HTR-8/SVneo (cell line): ENCODE data around the gene CACNA1C.

Experiments used
- DNase-seq: peaks from one replicate; pipeline ENCODE4 v3.0.0; 2011; ENCODE audit warnings: low spot score, mixed read lengths; ENCODE audit not compliant: insufficient read length
- FAIRE-seq: peaks from 2 replicates; lab custom pipeline; 2011; peaks lifted over from hg19 to GRCh38; lab: Jason Lieb, UNC

The CACNA1C gene

DNA sequence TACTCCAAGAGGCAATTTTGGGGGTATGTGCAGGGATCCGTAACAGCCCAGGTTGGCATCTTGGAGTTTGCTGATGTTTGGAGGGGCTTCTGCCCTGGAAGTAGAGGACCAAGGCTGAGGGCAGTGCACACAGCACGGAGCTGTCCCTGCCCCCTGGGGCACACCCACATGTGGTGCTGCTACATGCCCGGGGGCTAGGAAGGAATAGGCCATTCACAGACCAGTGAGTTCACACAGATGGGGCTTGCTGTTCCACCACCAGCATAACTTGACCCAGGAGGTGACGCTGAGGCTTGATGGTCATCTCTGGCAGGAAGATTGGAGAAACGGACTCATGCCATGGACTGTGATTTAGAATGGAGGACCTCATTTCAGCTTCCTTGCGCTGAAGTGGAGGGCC lies 510.9 kb downstream of the CACNA1C start:
- no peak for FAIRE-seq
- no peak for DNase-seq

DNA sequence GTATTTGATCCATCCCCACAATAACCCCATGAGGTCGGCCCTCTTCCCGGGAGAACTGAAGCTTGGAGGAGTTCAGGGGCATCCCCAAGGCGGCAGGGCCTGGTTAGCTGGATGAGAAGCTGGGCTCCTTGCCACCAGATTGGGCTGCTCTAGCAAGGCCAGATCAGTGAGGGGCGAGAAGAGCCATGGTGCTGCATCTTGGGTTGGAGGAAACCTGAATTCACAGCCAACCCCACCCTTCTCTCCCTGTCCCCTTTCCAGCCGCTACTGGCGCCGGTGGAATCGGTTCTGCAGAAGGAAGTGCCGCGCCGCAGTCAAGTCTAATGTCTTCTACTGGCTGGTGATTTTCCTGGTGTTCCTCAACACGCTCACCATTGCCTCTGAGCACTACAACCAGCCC lies 513.4 kb downstream of the CACNA1C start:
- FAIRE-seq (no peak), DNase-seq (no peak)

- DNase-seq (no peak), FAIRE-seq (no peak)
Measured at GRCh38 chr12:2567711-2568110, 514.9 kb downstream of the CACNA1C start.

GRCh38 chr12:2570562-2570961 lies 517.8 kb downstream of the CACNA1C start:
- FAIRE-seq (no peak), DNase-seq (no peak)

DNA sequence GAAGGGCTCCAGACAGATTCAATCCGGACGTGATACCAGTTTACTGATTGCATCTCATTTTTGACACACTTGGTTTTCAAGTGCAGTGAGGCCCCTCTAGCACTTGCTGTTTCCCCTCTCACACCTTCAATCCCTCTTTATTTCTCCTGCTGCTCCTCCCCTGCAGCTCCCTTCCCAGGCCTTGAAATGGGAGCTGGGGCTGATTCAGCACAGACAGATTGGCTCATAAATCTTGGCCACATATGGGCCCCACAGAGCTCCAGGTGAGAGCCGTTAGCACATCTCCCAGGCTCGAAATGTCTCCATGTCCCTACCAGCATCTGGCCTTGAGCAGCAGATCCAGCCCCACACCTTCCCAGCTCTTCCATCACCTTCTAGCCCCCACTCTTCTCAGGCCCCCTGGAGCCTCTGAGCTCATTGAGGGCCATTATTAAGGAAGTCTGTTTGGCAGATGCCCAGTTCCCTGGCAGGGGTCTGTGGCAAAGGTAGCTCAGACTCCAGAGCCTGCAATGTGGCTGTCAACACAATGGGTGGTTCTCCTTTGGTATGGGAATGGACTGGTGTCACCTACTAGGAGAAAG lies 521.7 kb downstream of the CACNA1C start:
- no peak for DNase-seq
- no peak for FAIRE-seq

DNA sequence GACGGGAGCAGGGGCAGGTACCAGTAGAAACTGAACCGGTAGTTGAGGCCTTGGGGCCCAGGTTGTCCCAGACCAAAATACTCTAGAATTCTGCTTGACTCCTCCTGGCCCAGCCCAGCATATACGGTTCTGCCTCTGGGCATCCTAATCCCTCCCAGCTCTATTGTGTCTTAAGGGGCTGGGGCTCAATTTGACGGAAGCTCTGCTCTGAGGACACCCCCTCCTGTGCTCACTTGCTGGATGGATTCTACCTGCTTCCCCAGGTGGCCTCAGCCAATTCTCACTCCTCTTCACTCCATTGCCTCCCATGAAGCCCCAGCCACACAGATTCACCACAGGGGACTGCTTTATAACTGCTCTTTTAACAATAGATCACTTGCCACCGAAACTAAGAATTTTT lies 522.5 kb downstream of the CACNA1C start:
- FAIRE-seq (no peak), DNase-seq (no peak)

DNA sequence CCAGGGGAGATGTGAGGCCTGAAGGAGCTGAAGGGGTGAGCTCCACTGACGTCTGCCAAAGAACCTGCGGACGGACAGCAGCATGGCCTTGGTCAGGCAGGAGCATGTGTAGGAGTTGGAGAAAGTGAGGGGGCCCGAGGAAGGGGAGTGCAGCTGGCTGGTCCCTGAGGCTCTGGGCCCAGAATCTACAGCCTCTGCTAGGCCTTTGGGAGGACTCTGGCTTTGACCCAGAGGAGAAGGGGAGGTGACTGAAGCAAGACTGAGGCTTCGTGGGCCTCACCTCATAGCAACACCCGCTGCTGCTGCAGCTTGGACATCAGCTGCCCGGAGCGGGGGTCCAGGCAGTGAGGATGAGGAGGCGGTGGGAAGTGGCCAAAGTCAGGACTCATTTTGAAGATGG lies 525.4 kb downstream of the CACNA1C start:
- no peak for DNase-seq
- FAIRE-seq = no peak

GRCh38 chr12:2578772-2579171 lies 526.0 kb downstream of the CACNA1C start:
- FAIRE-seq (no peak), DNase-seq (no peak)

DNA sequence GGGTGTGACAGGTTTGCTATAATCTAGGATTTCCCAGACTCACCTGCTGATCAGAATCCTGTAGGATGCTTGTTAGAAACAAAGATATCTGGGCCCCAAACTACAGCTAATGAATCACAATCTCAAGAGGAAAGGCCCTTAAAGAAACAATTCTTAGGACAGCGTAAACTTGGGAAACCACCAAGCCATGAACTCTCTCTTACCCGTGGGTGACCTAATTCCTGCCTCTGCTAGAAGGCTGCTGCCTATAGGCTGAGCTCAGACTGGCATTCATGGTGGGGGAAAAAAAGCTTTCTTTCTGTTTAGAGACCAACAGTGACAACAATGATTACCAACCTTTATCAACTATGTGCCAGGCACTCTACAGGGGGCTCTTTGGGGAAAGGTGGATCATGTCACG lies 528.0 kb downstream of the CACNA1C start:
- FAIRE-seq (no peak), DNase-seq (no peak)

DNA sequence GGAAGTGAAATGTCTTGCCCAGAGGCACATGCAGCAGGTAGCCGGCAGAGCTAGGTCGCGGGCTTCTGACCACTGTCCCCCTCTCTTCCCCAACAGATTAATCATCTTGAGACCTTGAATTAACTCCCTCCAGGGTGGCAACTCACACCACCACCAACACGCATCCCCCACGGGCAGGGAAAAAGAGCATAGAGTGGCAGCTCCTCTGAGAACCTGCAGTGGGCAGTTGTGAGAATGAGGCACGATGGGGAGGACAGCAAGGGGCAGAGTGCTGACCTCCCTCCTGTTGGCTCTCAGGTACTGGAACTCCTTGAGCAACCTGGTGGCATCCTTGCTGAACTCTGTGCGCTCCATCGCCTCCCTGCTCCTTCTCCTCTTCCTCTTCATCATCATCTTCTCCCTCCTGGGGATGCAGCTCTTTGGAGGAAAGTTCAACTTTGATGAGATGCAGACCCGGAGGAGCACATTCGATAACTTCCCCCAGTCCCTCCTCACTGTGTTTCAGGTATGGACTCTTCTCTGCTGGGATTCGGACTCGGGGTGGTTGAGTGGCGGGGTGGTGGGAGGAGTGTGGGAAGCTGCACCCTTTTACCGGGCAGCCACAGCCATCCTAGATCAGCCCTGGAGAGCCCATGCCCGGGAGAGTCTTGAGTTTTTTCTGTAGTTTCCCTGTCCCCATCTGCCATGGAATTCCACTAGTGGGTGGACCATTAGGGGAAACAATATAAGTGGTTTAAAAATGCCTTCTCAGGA lies 528.7 kb downstream of the CACNA1C start:
- FAIRE-seq (no peak), DNase-seq (no peak)

DNA sequence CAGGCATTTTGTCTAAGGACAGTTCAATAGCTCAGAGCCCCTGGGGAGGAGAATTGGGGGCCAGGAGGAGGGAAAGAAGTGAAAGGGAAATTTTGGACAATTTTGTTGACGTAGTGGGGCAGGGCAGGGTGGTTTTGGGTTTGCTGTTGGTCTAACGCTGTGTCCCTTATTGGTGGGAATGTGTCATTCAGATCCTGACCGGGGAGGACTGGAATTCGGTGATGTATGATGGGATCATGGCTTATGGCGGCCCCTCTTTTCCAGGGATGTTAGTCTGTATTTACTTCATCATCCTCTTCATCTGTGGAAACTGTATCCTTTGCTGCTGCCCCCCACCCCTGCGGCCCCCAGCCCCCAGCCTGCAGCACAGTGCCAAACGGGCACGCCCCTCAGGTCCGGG lies 529.8 kb downstream of the CACNA1C start:
- no peak for FAIRE-seq
- DNase-seq = no peak

DNA sequence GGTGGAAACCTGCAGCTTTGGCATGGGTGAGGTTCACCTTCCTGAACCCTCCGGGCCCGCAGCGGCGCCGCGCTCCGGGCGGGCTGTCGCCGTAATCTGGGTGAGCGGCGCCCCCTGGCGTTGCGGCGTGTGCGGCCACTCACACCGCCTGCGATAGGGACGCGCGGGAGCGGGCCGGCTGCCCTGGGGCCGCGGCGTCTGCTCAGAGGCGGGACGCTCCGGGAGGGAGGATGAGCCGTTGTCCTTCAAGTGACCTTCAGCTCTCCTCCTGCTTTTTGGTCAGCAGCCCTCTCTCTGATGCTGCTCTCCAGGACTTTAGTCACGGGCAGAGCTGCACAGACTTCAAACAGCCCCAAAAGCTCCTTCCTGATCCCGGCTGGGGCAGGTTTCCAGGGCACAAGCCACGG lies 530.3 kb downstream of the CACNA1C start:
- peak; percentile 81 for DNase-seq
- peak; percentile 88 for FAIRE-seq

GRCh38 chr12:2583642-2584401 lies 531.0 kb downstream of the CACNA1C start:
- no peak for DNase-seq
- FAIRE-seq = no peak

DNA sequence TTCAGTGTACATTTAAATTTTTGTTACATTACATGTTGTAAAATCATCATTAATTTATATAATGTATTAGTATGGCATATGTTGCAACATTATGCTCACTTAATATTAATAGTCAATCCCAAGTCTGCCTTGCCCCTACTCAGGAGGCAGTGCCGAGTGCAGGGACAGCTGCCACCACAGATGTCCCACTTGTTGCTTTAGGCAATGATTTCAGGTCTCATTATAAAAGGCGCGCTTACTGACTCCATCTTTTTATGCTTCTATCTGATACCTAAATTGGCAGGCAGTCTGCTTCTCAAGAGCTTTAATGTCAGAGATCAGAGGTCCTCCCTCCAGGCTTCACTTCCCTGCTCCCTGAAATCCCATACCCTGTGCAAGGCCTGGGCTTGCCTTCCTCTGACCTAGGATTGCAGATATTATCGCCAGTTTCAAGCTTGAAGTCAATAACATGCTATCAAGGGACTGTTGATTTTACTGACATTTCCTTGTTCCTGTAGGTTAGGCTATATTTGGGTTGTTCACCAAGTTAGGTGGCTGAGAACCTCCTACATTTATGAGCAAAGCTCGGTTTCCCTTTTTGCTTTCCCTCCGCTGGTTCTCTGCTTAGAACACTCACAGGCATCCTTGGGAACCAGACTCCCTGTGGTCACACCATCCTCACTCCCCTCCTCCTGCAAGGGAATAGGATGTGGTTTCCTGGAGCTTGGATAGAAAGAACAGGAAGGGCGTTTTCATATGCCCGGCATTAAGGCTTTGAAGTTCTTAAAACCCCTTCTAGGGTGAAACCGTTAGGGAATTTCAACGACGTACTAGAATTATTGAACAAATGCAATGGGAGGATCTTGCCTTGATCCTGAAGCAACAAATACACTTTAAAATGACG lies 533.6 kb downstream of the CACNA1C start:
- no peak for FAIRE-seq
- no peak for DNase-seq

DNA sequence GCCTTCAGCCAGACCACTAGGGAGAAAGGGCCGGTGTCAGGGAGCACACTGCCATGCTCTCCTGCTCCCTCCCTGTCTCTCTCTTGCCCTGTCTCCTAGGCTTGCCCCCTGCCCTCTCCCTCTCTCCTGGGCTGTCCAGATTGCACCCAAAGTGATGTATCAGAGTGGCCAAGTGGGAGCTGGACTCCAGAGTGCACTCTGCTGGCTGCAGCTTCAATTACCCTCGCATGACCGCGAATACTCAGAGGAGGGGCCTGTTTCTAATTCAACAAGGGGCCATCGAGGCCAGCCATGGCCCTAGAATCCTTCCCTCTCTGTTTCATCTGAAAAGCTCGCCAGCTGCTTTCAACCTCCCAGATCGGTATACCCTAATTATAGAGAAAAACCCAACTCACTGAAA lies 535.6 kb downstream of the CACNA1C start:
- DNase-seq (no peak), FAIRE-seq (no peak)

- no peak for DNase-seq
- FAIRE-seq = no peak
Measured at GRCh38 chr12:2589381-2589780, 536.6 kb downstream of the CACNA1C start.

GRCh38 chr12:2593045-2593444 lies 540.3 kb downstream of the CACNA1C start:
- FAIRE-seq = no peak

GRCh38 chr12:2596441-2596840 lies 543.7 kb downstream of the CACNA1C start:
- FAIRE-seq (no peak), DNase-seq (no peak)

More at GRCh38 chr12:2593045-2593444, 540.3 kb downstream of the CACNA1C start:
- no peak for DNase-seq

DNA sequence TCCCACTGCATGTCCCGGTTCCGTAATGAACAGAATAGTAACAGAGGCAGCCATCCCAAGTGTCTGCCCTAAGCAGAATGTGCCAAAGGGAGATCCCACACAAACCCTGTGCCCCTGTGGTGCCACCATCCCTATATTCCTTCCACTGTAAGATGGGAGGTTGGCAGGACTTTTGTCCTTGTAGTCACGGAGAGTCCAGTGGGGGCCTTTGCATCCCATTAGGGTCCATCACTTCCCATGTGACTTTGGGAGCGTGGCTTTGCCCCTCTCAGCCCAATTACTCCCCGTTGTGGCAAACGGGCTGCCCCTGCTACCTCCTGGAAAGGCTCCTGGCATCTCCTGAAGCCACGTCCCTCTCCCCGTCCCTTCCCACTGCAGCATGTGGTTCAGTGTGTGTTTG lies 552.5 kb downstream of the CACNA1C start:
- no peak for FAIRE-seq
- DNase-seq = no peak

DNA sequence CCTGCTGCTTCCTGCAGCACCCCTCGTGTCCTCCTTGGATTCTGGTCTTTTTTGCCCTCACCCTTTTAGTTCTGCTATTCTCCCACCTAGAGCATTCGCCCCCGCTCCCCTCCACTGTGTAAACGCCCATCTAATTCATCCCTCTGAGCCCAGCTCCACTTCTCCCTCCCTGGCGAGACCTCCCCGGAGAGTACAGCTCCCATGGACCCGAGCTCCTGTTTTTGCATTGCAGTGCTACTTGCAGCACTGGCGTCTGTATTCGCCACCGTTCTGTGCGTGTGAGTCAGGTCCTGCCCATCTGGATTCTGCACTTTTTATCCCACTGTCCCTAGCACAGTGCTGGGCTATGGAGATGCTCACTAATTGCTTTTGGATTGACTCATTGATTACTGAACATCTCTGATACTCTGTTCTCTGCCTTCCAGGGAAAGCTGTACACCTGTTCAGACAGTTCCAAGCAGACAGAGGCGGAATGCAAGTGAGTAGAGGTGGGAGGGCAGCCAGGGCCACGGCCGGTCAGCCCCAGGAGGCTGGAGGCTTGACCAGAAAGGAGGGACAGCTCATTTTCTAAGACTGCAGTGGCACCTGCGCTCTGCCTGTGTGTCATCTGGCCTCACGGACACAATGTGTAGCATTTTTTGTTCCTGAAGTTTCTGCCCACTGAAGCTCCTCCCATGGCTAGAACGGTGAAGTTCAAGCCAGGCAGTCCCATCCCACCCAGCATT lies 553.6 kb downstream of the CACNA1C start:
- FAIRE-seq = no peak
- DNase-seq = no peak
